Measurements from ENCODE around the gene ATP10B. TPM values are rescaled to one million over a fixed set of nuclear protein-coding genes. Genes with fewer than 3 reads are reported as not detected.

The ATP10B gene
- total and polyA plus RNA-seq, 10 of the 15 experiments (the other 5 are each of a cell fraction or from before 2014, with no cell fraction given) = not detected

DNA sequence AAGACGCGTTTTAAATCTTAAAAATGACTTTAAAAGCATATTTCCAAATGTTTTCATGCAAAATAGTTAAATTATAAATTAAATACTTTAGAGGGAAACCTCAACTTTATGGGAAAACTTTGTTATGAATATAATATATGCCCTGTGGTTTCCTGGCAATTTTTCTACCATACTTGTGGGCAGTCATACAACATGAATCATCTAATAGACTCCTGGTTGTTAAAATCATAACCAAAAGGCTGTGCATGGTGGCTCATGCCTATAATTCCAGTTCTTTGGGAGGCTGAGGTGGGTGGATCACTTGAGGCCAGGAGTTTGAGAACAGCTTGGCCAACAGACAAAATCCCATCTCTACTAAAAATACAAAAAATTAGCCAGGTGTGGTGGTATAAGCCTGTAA lies 18.2 kb downstream of the ATP10B start:
- H3K79me2 ChIP-seq (ENCODE audit: control insufficient read depth, insufficient read depth, low read length) = no peaks in the 10 kb centered on the region
- ChIA-PET SMC1A (ENCODE audit: uncharacterized antibody, unreplicated experiment) (interaction anchor here (0.6 to 1.3 kb wide), 2 partner anchors 8 to 10 kb away, joined by 3 to 4 read pairs; no protein-coding TSS in a partner anchor), POLR2A (no interaction called here), CTCF (interaction anchor here (1.4 kb wide), 1 partner anchor 10 kb away, joined by 3 read pairs; no protein-coding TSS in a partner anchor), RAD21 (ENCODE audit: unreplicated experiment) (no interaction called here)
- intact Hi-C loops (cut with micrococcal nuclease; ENCODE audit: unreplicated experiment) = no loop called here
- no TSS peak for BruUV-seq (replicated peaks)
- no peak overlapping the region for H3K9ac ChIP-seq (ENCODE audit: control insufficient read depth, insufficient read depth, low read length)
- no peaks in the 10 kb centered on the region for H4K20me1 ChIP-seq (ENCODE audit: control insufficient read depth, insufficient read depth)
- no peak overlapping the region for H3K4me2 ChIP-seq (ENCODE audit: control insufficient read depth, insufficient read depth)
- 68% methylated on average over 2 of the region's 2 CpGs for WGBS (ENCODE audit: insufficient coverage, insufficient replicate concordance, low lambda C conversion rate, missing lambda C conversion rate)
- no peaks in the 10 kb centered on the region; the same call in 2 of the 3 replicates for H3K9me3 ChIP-seq (replicated peaks; ENCODE audit: control insufficient read depth, insufficient read depth, low read length)
- H3K4me3 ChIP-seq = no peak overlapping the region
- FAIRE-seq (no peak), DNase-seq (ENCODE audit: low read depth, low spot score) (no peak), ATAC-seq (no peak)
- in situ Hi-C loops (cut with MboI) = no loop called here
- no peak overlapping the region for H2AFZ ChIP-seq (ENCODE audit: control insufficient read depth, low read depth, low read length)
- no peaks in the 10 kb centered on the region for H3K36me3 ChIP-seq (ENCODE audit: control insufficient read depth in 2 of 2, insufficient read depth in 2 of 2, low read length in 1 of 2)
- H3K27me3 ChIP-seq (replicated peaks in 1 of 2; ENCODE audit: control insufficient read depth in 2 of 2, insufficient read depth in 2 of 2, low read length in 1 of 2) = no peaks in the 10 kb centered on the region
- no peaks in the 10 kb centered on the region for H3K4me1 ChIP-seq (ENCODE audit: control insufficient read depth, insufficient read depth, low read length)
- H3K27ac ChIP-seq (ENCODE audit: control insufficient read depth, insufficient read depth) = no peak overlapping the region
- TF ChIP-seq, protein P1, sequence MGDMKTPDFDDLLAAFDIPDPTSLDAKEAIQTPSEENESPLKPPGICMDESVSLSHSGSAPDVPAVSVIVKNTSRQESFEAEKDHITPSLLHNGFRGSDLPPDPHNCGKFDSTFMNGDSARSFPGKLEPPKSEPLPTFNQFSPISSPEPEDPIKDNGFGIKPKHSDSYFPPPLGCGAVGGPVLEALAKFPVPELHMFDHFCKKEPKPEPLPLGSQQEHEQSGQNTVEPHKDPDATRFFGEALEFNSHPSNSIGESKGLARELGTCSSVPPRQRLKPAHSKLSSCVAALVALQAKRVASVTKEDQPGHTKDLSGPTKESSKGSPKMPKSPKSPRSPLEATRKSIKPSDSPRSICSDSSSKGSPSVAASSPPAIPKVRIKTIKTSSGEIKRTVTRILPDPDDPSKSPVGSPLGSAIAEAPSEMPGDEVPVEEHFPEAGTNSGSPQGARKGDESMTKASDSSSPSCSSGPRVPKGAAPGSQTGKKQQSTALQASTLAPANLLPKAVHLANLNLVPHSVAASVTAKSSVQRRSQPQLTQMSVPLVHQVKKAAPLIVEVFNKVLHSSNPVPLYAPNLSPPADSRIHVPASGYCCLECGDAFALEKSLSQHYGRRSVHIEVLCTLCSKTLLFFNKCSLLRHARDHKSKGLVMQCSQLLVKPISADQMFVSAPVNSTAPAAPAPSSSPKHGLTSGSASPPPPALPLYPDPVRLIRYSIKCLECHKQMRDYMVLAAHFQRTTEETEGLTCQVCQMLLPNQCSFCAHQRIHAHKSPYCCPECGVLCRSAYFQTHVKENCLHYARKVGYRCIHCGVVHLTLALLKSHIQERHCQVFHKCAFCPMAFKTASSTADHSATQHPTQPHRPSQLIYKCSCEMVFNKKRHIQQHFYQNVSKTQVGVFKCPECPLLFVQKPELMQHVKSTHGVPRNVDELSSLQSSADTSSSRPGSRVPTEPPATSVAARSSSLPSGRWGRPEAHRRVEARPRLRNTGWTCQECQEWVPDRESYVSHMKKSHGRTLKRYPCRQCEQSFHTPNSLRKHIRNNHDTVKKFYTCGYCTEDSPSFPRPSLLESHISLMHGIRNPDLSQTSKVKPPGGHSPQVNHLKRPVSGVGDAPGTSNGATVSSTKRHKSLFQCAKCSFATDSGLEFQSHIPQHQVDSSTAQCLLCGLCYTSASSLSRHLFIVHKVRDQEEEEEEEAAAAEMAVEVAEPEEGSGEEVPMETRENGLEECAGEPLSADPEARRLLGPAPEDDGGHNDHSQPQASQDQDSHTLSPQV (IDR thresholded peaks at IDR 0.05) = no peak
- TF ChIP-seq WRNIP1 (IDR thresholded peaks at IDR 0.05; ENCODE audit: borderline replicate concordance, low read depth, low read length) (no peak), POU2F2 (IDR thresholded peaks at IDR 0.05; ENCODE audit: borderline replicate concordance, low read depth, low read length) (no peak), IKZF1 (conservative IDR thresholded peaks at IDR 0.05) (no peak), TARDBP (IDR thresholded peaks at IDR 0.05; ENCODE audit: borderline replicate concordance) (no peak), TAF1 (IDR thresholded peaks at IDR 0.05; ENCODE audit: borderline replicate concordance, low read depth, low read length) (no peak), HDAC6 (IDR thresholded peaks at IDR 0.05; ENCODE audit: unreplicated experiment) (no peak), MYB (IDR thresholded peaks at IDR 0.05; ENCODE audit: borderline replicate concordance, low read depth, low read length) (no peak), NFYB (IDR thresholded peaks at IDR 0.05; ENCODE audit: insufficient read depth, low read depth, low read length) (no peak), KAT2A (conservative IDR thresholded peaks at IDR 0.05; ENCODE audit: control insufficient read depth, low read depth, low read length) (no peak), SUZ12 (IDR thresholded peaks at IDR 0.05; ENCODE audit: unreplicated experiment) (no peak), ASH2L (IDR thresholded peaks at IDR 0.05; ENCODE audit: borderline replicate concordance, low read depth) (no peak), TCF7 (IDR thresholded peaks at IDR 0.05; ENCODE audit: borderline replicate concordance) (no peak), POLR2A (IDR thresholded peaks at IDR 0.05; ENCODE audit: low read depth, low read length) (no peak), CBFB (IDR thresholded peaks at IDR 0.05; ENCODE audit: low read depth) (no peak), RELB (IDR thresholded peaks at IDR 0.05; ENCODE audit: low read depth) (no peak), JUNB (IDR thresholded peaks at IDR 0.05) (no peak), BRCA1 (IDR thresholded peaks at IDR 0.05; ENCODE audit: low read depth, low read length) (no peak), MYC (IDR thresholded peaks at IDR 0.05; ENCODE audit: insufficient read depth, insufficient read length, insufficient replicate concordance, low read length, severe bottlenecking) (no peak)

All from GM12878 (cell line).